ENCODE measurements around the gene PRR18.

GRCh38 chr6:166305562-166306117 lies 2.6 kb downstream of the PRR18 start:
- TF ChIP-seq, protein P1, sequence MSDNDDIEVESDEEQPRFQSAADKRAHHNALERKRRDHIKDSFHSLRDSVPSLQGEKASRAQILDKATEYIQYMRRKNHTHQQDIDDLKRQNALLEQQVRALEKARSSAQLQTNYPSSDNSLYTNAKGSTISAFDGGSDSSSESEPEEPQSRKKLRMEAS (IDR thresholded peaks at IDR 0.05), result no peak
- no peak for TF ChIP-seq TAF1 (conservative IDR thresholded peaks at IDR 0.05)
- TF ChIP-seq CTCF (IDR thresholded peaks at IDR 0.05; ENCODE audit: low read depth, low read length, missing input control), result no peak
- no peak for TF ChIP-seq RAD21 (IDR thresholded peaks at IDR 0.05)
- TF ChIP-seq, protein P2, sequence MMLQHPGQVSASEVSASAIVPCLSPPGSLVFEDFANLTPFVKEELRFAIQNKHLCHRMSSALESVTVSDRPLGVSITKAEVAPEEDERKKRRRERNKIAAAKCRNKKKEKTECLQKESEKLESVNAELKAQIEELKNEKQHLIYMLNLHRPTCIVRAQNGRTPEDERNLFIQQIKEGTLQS (IDR thresholded peaks at IDR 0.05), result no peak
- TF ChIP-seq SP1 (IDR thresholded peaks at IDR 0.05), result no peak
